Loucy (cell line): ENCODE measurements around the gene ROR1.

Experiments used
- H2AFZ ChIP-seq: fragments of 200-600 bp; sonication (generic); 2 replicates; pipeline ENCODE4 v1.6.0; 2016; ENCODE audit warnings: antibody characterized with exemption, mild to moderate bottlenecking, low read length, moderate library complexity
- H3F3A ChIP-seq: fragments of 200-600 bp; 2 replicates; pipeline ENCODE4 v1.6.0; 2016; ENCODE audit warnings: antibody characterized with exemption, low read depth, mild to moderate bottlenecking
- H3K27me3 ChIP-seq: fragments of 200-600 bp; sonication (generic); 2 replicates; pipeline ENCODE4 v1.6.1; 2014; ENCODE audit warnings: low read length, mild to moderate bottlenecking; ENCODE audit not compliant: insufficient read depth, poor library complexity, severe bottlenecking
- H3K36me3 ChIP-seq: fragments of 200-600 bp; sonication (generic); 2 replicates; pipeline ENCODE4 v1.6.1; 2016; ENCODE audit warnings: low read length; ENCODE audit not compliant: insufficient read depth
- H3K4me1 ChIP-seq: fragments of 200-600 bp; sonication (generic); 2 replicates; pipeline ENCODE4 v1.5.1; 2014; ENCODE audit warnings: low read length, mild to moderate bottlenecking; ENCODE audit not compliant: insufficient read depth, poor library complexity, severe bottlenecking
- H3K4me2 ChIP-seq: fragments of 200-600 bp; sonication (generic); 2 replicates; pipeline ENCODE4 v1.6.0; 2014; ENCODE audit warnings: antibody characterized with exemption, low read length, low read depth, mild to moderate bottlenecking; ENCODE audit not compliant: poor library complexity, severe bottlenecking
- H3K4me3 ChIP-seq: fragments of 200-600 bp; sonication (generic); 2 replicates; pipeline ENCODE4 v1.5.1; 2014; ENCODE audit warnings: low read length, mild to moderate bottlenecking, mixed read lengths; ENCODE audit not compliant: poor library complexity, severe bottlenecking
- H3K79me2 ChIP-seq: fragments of 200-600 bp; sonication (generic); 2 replicates; pipeline ENCODE4 v1.6.1; 2014; ENCODE audit warnings: low read length; ENCODE audit not compliant: insufficient read depth
- H3K9ac ChIP-seq: fragments of 200-600 bp; sonication (generic); 2 replicates; pipeline ENCODE4 v1.6.0; 2014; ENCODE audit warnings: mild to moderate bottlenecking, low read depth, low read length, moderate library complexity; ENCODE audit not compliant: poor library complexity, severe bottlenecking
- H3K9me2 ChIP-seq: fragments of 200-600 bp; sonication (generic); replicated peaks from 2 replicates; pipeline ENCODE4 v1.6.1; 2016; ENCODE audit warnings: low read depth, low read length, mixed read lengths
- H3K9me3 ChIP-seq: fragments of 200-600 bp; sonication (generic); 2 replicates; pipeline ENCODE4 v1.6.1; 2014; ENCODE audit warnings: mild to moderate bottlenecking, antibody characterized with exemption, low read length, low read depth; ENCODE audit not compliant: insufficient read depth
- H4K20me1 ChIP-seq: fragments of 200-600 bp; sonication (generic); 2 replicates; pipeline ENCODE4 v1.6.0; 2014; ENCODE audit warnings: antibody characterized with exemption, low read length, mild to moderate bottlenecking; ENCODE audit not compliant: insufficient read depth, poor library complexity, severe bottlenecking
- EZH2phosphoT487 ChIP-seq: fragments of 200-600 bp; IDR thresholded peaks from 2 replicates; pipeline ENCODE4 v1.6.1; 2018; ENCODE audit warnings: antibody characterized with exemption, mild to moderate bottlenecking, moderate library complexity, borderline replicate concordance
- TF ChIP-seq, protein P1 (sequence below): fragments of 200-600 bp; sonication (generic); conservative IDR thresholded peaks from 2 replicates; pipeline ENCODE4 v1.5.1; 2014; ENCODE audit warnings: mild to moderate bottlenecking, antibody characterized with exemption, low read length

Gene ROR1

DNA sequence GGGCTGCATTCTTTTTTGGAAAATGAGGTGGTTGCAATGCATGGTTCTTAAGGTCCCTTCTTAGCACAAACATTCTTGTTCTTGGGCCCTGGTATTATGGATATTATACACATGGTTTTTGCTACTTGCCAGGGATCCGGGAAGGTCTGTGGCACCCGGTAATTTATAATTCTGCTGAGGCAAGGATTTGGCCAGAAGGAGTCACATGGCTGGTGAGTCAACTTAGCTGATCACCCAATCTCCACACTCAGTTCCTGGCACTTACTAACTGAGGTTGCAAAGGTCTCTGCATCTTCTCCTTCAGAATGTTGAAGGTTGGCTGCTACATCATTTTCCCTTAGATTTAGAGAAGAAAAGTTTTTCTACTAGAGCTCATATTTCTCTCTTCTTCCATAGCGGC, 112.5 kb downstream of the ROR1 start:
- Histone ChIP-seq H3K4me1 (no peaks in the 10 kb centered on the region), H4K20me1 (no peaks in the 10 kb centered on the region), H3K9ac (no peak overlapping the region), H3F3A (no peaks in the 10 kb centered on the region), H3K4me3 (no peak overlapping the region), H3K79me2 (no peaks in the 10 kb centered on the region), H2AFZ (0 out of 2 replicates have a peak overlapping the region, but pooled peaks have one; percentile 9), H3K9me2 (no peaks in the 10 kb centered on the region), H3K27me3 (no peaks in the 10 kb centered on the region), H3K9me3 (no peaks in the 10 kb centered on the region), H3K4me2 (no peak overlapping the region), H3K36me3 (no peaks in the 10 kb centered on the region)
- TF ChIP-seq EZH2phosphoT487 = no peak
- TF ChIP-seq, protein P1, sequence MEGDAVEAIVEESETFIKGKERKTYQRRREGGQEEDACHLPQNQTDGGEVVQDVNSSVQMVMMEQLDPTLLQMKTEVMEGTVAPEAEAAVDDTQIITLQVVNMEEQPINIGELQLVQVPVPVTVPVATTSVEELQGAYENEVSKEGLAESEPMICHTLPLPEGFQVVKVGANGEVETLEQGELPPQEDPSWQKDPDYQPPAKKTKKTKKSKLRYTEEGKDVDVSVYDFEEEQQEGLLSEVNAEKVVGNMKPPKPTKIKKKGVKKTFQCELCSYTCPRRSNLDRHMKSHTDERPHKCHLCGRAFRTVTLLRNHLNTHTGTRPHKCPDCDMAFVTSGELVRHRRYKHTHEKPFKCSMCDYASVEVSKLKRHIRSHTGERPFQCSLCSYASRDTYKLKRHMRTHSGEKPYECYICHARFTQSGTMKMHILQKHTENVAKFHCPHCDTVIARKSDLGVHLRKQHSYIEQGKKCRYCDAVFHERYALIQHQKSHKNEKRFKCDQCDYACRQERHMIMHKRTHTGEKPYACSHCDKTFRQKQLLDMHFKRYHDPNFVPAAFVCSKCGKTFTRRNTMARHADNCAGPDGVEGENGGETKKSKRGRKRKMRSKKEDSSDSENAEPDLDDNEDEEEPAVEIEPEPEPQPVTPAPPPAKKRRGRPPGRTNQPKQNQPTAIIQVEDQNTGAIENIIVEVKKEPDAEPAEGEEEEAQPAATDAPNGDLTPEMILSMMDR = no peak

DNA sequence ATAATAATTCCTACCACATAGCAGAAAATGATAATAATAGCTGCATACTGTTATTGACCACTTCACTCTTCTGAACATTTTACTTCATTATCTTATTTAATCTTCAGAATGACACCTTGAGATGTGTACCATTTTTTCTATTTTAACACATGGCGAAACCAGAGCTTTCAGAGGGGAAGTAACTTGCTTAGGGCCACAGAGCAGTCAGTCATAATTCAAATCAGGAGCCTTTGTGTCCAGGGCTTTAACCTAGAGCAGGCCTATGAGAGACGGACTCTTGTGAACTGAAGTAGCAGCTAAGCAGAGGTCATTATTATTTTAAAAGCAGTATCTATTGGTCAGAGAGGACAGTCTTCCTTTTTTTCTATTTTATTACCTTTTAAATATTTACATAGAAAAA, 114.0 kb downstream of the ROR1 start:
- Histone ChIP-seq H3K4me2 (no peak overlapping the region), H3F3A (no peaks in the 10 kb centered on the region), H3K4me3 (no peak overlapping the region), H3K79me2 (no peaks in the 10 kb centered on the region), H3K9me3 (no peaks in the 10 kb centered on the region), H3K27me3 (no peaks in the 10 kb centered on the region), H3K4me1 (peaks cover 7% of the 10 kb centered on the region), H3K9me2 (no peaks in the 10 kb centered on the region), H4K20me1 (no peaks in the 10 kb centered on the region), H3K9ac (no peak overlapping the region), H2AFZ (no peak overlapping the region), H3K36me3 (no peaks in the 10 kb centered on the region)
- TF ChIP-seq, protein P1 = no peak
- no peak for TF ChIP-seq EZH2phosphoT487

DNA sequence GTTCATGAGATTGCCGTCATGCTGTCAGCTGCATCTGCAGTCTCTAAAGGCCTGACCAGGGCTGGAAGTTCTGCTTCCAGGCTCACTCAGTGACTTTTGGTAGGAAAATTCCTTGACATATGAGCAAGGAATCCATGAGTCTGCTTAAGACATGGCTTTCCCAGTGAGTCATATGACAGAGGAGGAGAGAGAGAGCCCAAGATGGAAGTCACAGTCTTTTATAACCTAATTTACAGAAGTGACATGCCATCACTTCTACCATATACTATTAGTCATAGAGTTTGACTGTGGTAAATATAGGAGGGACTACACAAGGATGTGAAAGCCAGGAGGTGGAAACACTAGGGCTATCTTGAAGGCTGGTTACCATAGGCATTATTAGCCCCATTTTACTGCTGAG, 115.2 kb downstream of the ROR1 start:
- H3K79me2 ChIP-seq = no peaks in the 10 kb centered on the region
- H3K9me3 ChIP-seq = no peaks in the 10 kb centered on the region
- no peaks in the 10 kb centered on the region for H4K20me1 ChIP-seq
- no peaks in the 10 kb centered on the region for H3F3A ChIP-seq
- no peak overlapping the region for H3K4me3 ChIP-seq
- no peaks in the 10 kb centered on the region for H3K9me2 ChIP-seq
- H2AFZ ChIP-seq = no peak overlapping the region
- H3K4me1 ChIP-seq = peaks cover 16% of the 10 kb centered on the region
- no peaks in the 10 kb centered on the region for H3K36me3 ChIP-seq
- TF ChIP-seq, protein P1 = no peak
- TF ChIP-seq EZH2phosphoT487 = no peak
- no peaks in the 10 kb centered on the region for H3K27me3 ChIP-seq
- no peak overlapping the region for H3K4me2 ChIP-seq
- H3K9ac ChIP-seq = no peak overlapping the region
